Mammary epithelial cell (primary cell): ENCODE measurements around the gene ZNF500.

Source experiments
- CTCF ChIP-seq, 2 donors: IDR thresholded peaks in 1 of 2; conservative IDR thresholded peaks in 1 of 2; 2 replicates each; pipeline ENCODE4 v1.5.1; 2011 to 2012; ENCODE audit warnings: inconsistent platforms in 2 of 2, low read length in 2 of 2, mild to moderate bottlenecking in 2 of 2, control low read depth in 1 of 2, low read depth in 1 of 2; ENCODE audit not compliant: insufficient read depth in 1 of 2; ENCODE audit errors: extremely low read depth in 1 of 2
- EZH2 ChIP-seq: IDR thresholded peaks from 2 replicates; pipeline ENCODE4 v1.6.1; 2012; ENCODE audit warnings: low read length, inconsistent platforms, borderline replicate concordance

GRCh38 chr16:4745274-4745569 lies 21.7 kb downstream of the ZNF500 start:
- TF ChIP-seq CTCF (conservative IDR thresholded peaks at IDR 0.05 in 1 of 2, IDR thresholded peaks at IDR 0.05 in 1 of 2; ENCODE audit: extremely low read depth in 1 of 2, insufficient read depth in 1 of 2, low read depth in 1 of 2, low read length in 2 of 2) (no peak), EZH2 (no peak)
